Nephron progenitor cell (in vitro differentiated cells): ENCODE data around the gene CHAT.

Experiments
- DNase-seq: peaks from one replicate; pipeline ENCODE4 v3.0.0; 2021
- H3K27ac Mint-ChIP-seq: 2 replicates; pipeline ENCODE4 v1.8.0; 2021; ENCODE audit warnings: mild to moderate bottlenecking, moderate library complexity, mixed read lengths
- H3K27me3 Mint-ChIP-seq: 2 replicates; pipeline ENCODE4 v1.8.0; 2021; ENCODE audit warnings: mild to moderate bottlenecking, low read depth, mixed read lengths; ENCODE audit not compliant: poor library complexity
- H3K36me3 Mint-ChIP-seq: 2 replicates; pipeline ENCODE4 v1.8.0; 2021; ENCODE audit warnings: low read depth, mixed read lengths
- H3K4me1 Mint-ChIP-seq: 2 replicates; pipeline ENCODE4 v1.8.0; 2021; ENCODE audit warnings: mixed read lengths
- H3K4me3 Mint-ChIP-seq: 2 replicates; pipeline ENCODE4 v1.8.0; 2021; ENCODE audit warnings: mild to moderate bottlenecking, moderate library complexity, mixed read lengths
- H3K9me3 Mint-ChIP-seq: 2 replicates; pipeline ENCODE4 v1.8.0; 2021; ENCODE audit warnings: mild to moderate bottlenecking, moderate library complexity, mixed read lengths
- CTCF ChIP-seq: fragments of 200-600 bp; sonication (generic); IDR thresholded peaks from 2 replicates; pipeline ENCODE4 v1.5.0; 2021; ENCODE audit warnings: antibody characterized with exemption

CHAT gene

GRCh38 chr10:49611816-49612512, 1.9 kb upstream of the CHAT start:
- no peak for TF ChIP-seq CTCF
- Mint-ChIP-seq H3K9me3 (peaks cover 10% of the 10 kb centered on the region), H3K27ac (no peak overlapping the region), H3K4me1 (peaks cover 27% of the 10 kb centered on the region), H3K4me3 (peak overlapping the region; percentile 15), H3K36me3 (no peaks in the 10 kb centered on the region), H3K27me3 (peaks cover 100% of the 10 kb centered on the region)
- DNase-seq, result no peak

- H3K4me1 Mint-ChIP-seq, result peaks cover 27% of the 10 kb centered on the region
- H3K27ac Mint-ChIP-seq, result no peak overlapping the region
- no peaks in the 10 kb centered on the region for H3K36me3 Mint-ChIP-seq
- peak; percentile 61 for DNase-seq
- H3K4me3 Mint-ChIP-seq, result peak overlapping the region; percentile 64
- H3K27me3 Mint-ChIP-seq, result peaks cover 100% of the 10 kb centered on the region
- peaks cover 10% of the 10 kb centered on the region for H3K9me3 Mint-ChIP-seq
- no peak for TF ChIP-seq CTCF
These were observed 1.2 kb upstream of the CHAT start for GRCh38 chr10:49612513-49613164.

DNA sequence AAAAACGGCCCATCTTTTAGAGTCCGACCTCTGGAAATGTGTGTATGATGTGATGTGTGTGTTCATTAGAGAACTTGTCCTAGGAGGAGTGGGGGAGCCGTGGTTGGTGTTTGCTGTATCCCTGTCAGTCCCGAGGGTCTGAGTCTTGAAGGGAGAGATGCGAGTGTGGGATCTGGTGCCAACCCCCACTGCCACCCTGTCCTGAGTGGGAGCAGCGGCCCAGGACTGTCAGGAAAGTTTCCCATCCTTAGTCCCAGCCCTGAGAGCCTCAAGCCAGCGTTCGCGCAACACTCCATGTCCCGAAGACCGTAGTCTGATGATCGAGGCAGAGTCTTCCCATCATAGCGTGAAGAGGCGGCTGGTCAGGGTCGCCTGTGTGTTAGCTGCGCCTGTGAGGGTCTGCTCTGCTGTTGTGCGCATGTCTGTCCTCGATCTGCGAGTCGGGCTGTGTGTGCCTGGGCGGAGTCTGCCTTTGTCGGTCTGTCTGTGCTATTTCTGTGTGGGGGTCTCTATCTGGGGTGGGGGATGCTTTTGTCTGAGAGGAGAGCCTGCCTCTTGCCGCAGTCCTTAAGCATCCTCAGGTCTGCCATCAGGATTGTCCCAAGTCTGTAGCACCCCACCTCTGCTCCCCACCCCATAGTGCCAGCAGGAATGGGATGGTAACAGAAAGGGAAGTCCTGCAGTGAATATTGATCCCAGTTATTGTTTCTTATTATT, 514 bp upstream of the CHAT start:
- peak; percentile 16 for DNase-seq
- Mint-ChIP-seq H3K4me1 (peaks cover 27% of the 10 kb centered on the region), H3K9me3 (peaks cover 10% of the 10 kb centered on the region), H3K27me3 (peaks cover 100% of the 10 kb centered on the region), H3K36me3 (no peaks in the 10 kb centered on the region), H3K4me3 (peak overlapping the region; percentile 64), H3K27ac (no peak overlapping the region)
- no peak for TF ChIP-seq CTCF

GRCh38 chr10:49614242-49615198, 683 bp downstream of the CHAT start:
- H3K27me3 Mint-ChIP-seq, result peaks cover 100% of the 10 kb centered on the region
- peak; percentile 31 for DNase-seq
- peaks cover 27% of the 10 kb centered on the region for H3K4me1 Mint-ChIP-seq
- H3K27ac Mint-ChIP-seq, result no peak overlapping the region
- H3K4me3 Mint-ChIP-seq, result no peak overlapping the region
- peaks cover 10% of the 10 kb centered on the region for H3K9me3 Mint-ChIP-seq
- TF ChIP-seq CTCF, result no peak
- H3K36me3 Mint-ChIP-seq, result no peaks in the 10 kb centered on the region

DNA sequence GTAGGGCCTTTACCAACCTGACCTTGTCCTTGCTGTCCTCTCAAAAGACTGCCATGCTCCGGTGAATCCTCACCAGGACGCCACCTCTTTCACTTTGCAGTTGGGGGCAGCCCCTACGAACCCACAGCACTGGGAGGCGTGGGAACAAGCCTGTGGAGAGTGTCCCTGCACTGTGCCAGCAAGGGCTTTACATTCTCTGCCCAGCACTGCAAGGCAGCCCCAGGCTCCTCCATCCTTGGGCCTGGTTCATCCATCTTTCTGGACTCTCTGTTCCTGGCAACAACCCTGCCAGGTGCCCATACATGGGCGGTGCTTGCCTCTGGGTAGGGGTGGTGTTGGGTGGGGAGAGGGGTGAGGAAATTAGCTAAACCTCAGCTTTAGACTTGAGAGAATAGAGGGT, 1.4 kb downstream of the CHAT start:
- Mint-ChIP-seq H3K27ac (no peak overlapping the region), H3K4me1 (peaks cover 27% of the 10 kb centered on the region)

More for the DNA sequence above, 1.4 kb downstream of the CHAT start:
- TF ChIP-seq CTCF, result no peak
- no peak for DNase-seq
- Mint-ChIP-seq H3K9me3 (peaks cover 10% of the 10 kb centered on the region), H3K27me3 (peaks cover 100% of the 10 kb centered on the region), H3K4me3 (no peak overlapping the region), H3K36me3 (no peaks in the 10 kb centered on the region)
